Measurements from ENCODE around the gene TCERG1L. TPM values are rescaled to one million over a fixed set of nuclear protein-coding genes. Genes with fewer than 3 reads are reported as not detected.

Gene TCERG1L
- total RNA-seq, 1 experiment from 2014 or later = not detected

DNA sequence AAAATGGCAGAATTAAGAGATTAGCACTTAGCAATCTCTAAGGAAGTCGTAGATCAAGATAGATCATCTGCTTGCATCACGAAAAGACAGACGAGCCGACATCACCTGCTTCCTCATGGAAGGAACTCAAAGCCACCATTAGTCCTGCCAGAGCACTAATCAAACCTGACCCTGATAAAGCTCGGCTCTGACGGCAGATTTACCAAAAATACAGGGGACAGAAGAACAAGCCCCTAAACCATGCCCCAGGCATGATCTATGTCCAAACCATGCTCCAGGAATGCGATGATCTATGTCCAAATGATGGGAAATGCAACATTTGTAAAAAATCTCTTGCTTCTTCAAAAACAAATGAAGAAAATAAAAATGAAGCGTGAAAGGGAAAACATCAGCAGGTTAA is 182.8 kb downstream of the TCERG1L start:
- CTCF ChIA-PET = no interaction called here

DNA sequence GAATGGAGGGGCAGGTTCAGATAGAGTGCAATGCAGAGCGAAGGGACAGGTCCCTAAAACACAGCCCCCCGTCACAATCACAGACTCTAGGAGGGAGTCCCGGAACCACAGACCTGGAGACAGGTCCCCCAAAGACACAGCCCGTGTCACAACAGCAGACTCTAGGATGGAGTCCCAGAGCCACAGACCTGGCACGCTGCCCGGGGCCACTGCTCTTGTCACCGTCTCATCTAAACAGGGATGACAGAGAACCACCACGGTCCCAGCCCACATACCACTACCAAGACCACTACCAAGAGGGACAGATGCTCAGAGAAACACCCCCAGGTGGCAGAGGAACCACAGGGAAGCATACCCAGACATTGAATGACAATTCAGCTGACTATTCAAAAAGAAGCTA is 183.9 kb downstream of the TCERG1L start:
- ATAC-seq (no peak), DNase-seq (ENCODE audit: low read depth, low spot score) (no peak)
- intact Hi-C loops (cut with micrococcal nuclease; ENCODE audit: unreplicated experiment) (no loop called here), in situ Hi-C loops (cut with HindIII; ENCODE audit: low pct_unique_long_range_greater_than_20kb, low sequenced_read_pairs) (no loop called here)
- H3K27ac ChIP-seq (ENCODE audit: low read length) = no peak overlapping the region
- BruUV-seq (replicated peaks) = no TSS peak
- H3K9me3 ChIP-seq (ENCODE audit: control insufficient read depth, insufficient read depth, low read depth, low read length) = no peaks in the 10 kb centered on the region
- peaks cover 9% of the 10 kb centered on the region for H3K27me3 ChIP-seq (ENCODE audit: control insufficient read depth, insufficient read depth, low read length)
- TF ChIP-seq, protein P1, sequence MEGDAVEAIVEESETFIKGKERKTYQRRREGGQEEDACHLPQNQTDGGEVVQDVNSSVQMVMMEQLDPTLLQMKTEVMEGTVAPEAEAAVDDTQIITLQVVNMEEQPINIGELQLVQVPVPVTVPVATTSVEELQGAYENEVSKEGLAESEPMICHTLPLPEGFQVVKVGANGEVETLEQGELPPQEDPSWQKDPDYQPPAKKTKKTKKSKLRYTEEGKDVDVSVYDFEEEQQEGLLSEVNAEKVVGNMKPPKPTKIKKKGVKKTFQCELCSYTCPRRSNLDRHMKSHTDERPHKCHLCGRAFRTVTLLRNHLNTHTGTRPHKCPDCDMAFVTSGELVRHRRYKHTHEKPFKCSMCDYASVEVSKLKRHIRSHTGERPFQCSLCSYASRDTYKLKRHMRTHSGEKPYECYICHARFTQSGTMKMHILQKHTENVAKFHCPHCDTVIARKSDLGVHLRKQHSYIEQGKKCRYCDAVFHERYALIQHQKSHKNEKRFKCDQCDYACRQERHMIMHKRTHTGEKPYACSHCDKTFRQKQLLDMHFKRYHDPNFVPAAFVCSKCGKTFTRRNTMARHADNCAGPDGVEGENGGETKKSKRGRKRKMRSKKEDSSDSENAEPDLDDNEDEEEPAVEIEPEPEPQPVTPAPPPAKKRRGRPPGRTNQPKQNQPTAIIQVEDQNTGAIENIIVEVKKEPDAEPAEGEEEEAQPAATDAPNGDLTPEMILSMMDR (IDR thresholded peaks at IDR 0.05) = no peak
- no peak for TF ChIP-seq SIN3A (IDR thresholded peaks at IDR 0.05; ENCODE audit: borderline replicate concordance, insufficient read depth, low read depth, low read length)
- no peak for TF ChIP-seq TCF7L2 (IDR thresholded peaks at IDR 0.05; ENCODE audit: low read depth, low read length)
- TF ChIP-seq POLR2AphosphoS5 (IDR thresholded peaks at IDR 0.05; ENCODE audit: low read depth, low read length) = no peak
- TF ChIP-seq, protein P2, sequence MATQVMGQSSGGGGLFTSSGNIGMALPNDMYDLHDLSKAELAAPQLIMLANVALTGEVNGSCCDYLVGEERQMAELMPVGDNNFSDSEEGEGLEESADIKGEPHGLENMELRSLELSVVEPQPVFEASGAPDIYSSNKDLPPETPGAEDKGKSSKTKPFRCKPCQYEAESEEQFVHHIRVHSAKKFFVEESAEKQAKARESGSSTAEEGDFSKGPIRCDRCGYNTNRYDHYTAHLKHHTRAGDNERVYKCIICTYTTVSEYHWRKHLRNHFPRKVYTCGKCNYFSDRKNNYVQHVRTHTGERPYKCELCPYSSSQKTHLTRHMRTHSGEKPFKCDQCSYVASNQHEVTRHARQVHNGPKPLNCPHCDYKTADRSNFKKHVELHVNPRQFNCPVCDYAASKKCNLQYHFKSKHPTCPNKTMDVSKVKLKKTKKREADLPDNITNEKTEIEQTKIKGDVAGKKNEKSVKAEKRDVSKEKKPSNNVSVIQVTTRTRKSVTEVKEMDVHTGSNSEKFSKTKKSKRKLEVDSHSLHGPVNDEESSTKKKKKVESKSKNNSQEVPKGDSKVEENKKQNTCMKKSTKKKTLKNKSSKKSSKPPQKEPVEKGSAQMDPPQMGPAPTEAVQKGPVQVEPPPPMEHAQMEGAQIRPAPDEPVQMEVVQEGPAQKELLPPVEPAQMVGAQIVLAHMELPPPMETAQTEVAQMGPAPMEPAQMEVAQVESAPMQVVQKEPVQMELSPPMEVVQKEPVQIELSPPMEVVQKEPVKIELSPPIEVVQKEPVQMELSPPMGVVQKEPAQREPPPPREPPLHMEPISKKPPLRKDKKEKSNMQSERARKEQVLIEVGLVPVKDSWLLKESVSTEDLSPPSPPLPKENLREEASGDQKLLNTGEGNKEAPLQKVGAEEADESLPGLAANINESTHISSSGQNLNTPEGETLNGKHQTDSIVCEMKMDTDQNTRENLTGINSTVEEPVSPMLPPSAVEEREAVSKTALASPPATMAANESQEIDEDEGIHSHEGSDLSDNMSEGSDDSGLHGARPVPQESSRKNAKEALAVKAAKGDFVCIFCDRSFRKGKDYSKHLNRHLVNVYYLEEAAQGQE (IDR thresholded peaks at IDR 0.05; ENCODE audit: insufficient read depth in 1 of 2, low read depth in 2 of 2, low read length in 1 of 2) = no peak
- no peak overlapping the region for H3K4me3 ChIP-seq (ENCODE audit: low read depth in 2 of 2, low read length in 2 of 2)
- H3K4me1 ChIP-seq (ENCODE audit: control insufficient read depth, insufficient read depth, low read length) = no peaks in the 10 kb centered on the region
- H3K36me3 ChIP-seq (ENCODE audit: control insufficient read depth, insufficient read depth, low read length) = no peaks in the 10 kb centered on the region
- CTCF ChIA-PET = no interaction called here
- POLR2A ChIA-PET = no interaction called here

More for the DNA sequence above, 182.8 kb downstream of the TCERG1L start:
- H3K27me3 ChIP-seq (ENCODE audit: control insufficient read depth, insufficient read depth, low read length) = peaks cover 9% of the 10 kb centered on the region
- TF ChIP-seq POLR2AphosphoS5 (IDR thresholded peaks at IDR 0.05; ENCODE audit: low read depth, low read length) = no peak
- no peak for TF ChIP-seq TCF7L2 (IDR thresholded peaks at IDR 0.05; ENCODE audit: low read depth, low read length)
- TF ChIP-seq, protein P2 (IDR thresholded peaks at IDR 0.05; ENCODE audit: insufficient read depth in 1 of 2, low read depth in 2 of 2, low read length in 1 of 2) = no peak
- TF ChIP-seq, protein P1 (IDR thresholded peaks at IDR 0.05) = no peak
- TF ChIP-seq SIN3A (IDR thresholded peaks at IDR 0.05; ENCODE audit: borderline replicate concordance, insufficient read depth, low read depth, low read length) = no peak
- no peak overlapping the region for H3K27ac ChIP-seq (ENCODE audit: low read length)
- in situ Hi-C loops (cut with HindIII; ENCODE audit: low pct_unique_long_range_greater_than_20kb, low sequenced_read_pairs) = no loop called here
- DNase-seq (ENCODE audit: low read depth, low spot score) = no peak
- no peaks in the 10 kb centered on the region for H3K9me3 ChIP-seq (ENCODE audit: control insufficient read depth, insufficient read depth, low read depth, low read length)
- H3K36me3 ChIP-seq (ENCODE audit: control insufficient read depth, insufficient read depth, low read length) = no peaks in the 10 kb centered on the region
- H3K4me3 ChIP-seq (ENCODE audit: low read depth in 2 of 2, low read length in 2 of 2) = no peak overlapping the region
- no TSS peak for BruUV-seq (replicated peaks)
- POLR2A ChIA-PET = no interaction called here
- ATAC-seq = no peak
- intact Hi-C loops (cut with micrococcal nuclease; ENCODE audit: unreplicated experiment) = no loop called here
- no peaks in the 10 kb centered on the region for H3K4me1 ChIP-seq (ENCODE audit: control insufficient read depth, insufficient read depth, low read length)

All from Panc1 (cell line).